Panc1 (cell line): ENCODE data around the gene TBC1D22A. TPM values are rescaled to one million over a fixed set of nuclear protein-coding genes. Genes with fewer than 3 reads are reported as not detected.

ENCODE experiments used
- ATAC-seq: fragments of 200-7000 bp; cut with Tn5 transposase; 2 replicates; pipeline ENCODE4 v1.9.1; 2020; ENCODE audit warnings: mild to moderate bottlenecking, moderate library complexity
- BruUV-seq: library from RNA; stranded (reverse); fragments of 400-500 nt; replicated peaks from 2 replicates; lab custom pipeline; 2021; lab: Mats Ljungman, UMichigan
- CTCF ChIA-PET: fragments of 300-600 bp; sonication (Branson Sonifier 250); formaldehyde crosslinking; loops from one replicate; lab custom pipeline; 2022; ENCODE audit warnings: antibody characterized with exemption; lab: Charles Lee
- POLR2A ChIA-PET: fragments of 300-600 bp; sonication (Branson Sonifier 250); formaldehyde crosslinking; loops from one replicate; lab custom pipeline; 2022; ENCODE audit warnings: antibody characterized with exemption; lab: Charles Lee
- DNase-seq: peaks from one replicate; pipeline ENCODE4 v3.0.0-alpha.2; 2010; ENCODE audit warnings: low read depth, low spot score
- H3K27ac ChIP-seq: 2 replicates; pipeline ENCODE4 v1.5.1; 2011; ENCODE audit warnings: mild to moderate bottlenecking, low read length, inconsistent platforms
- H3K27me3 ChIP-seq: fragments of 200-500 bp; sonication (Bioruptor generic); 2 replicates; pipeline ENCODE4 v1.6.0; 2014; ENCODE audit warnings: low read length, inconsistent platforms; ENCODE audit not compliant: control insufficient read depth, insufficient read depth
- H3K36me3 ChIP-seq: fragments of 200-500 bp; sonication (Bioruptor generic); 2 replicates; pipeline ENCODE4 v1.5.1; 2014; ENCODE audit warnings: inconsistent platforms, mild to moderate bottlenecking, low read length, moderate library complexity; ENCODE audit not compliant: control insufficient read depth, insufficient read depth
- H3K4me1 ChIP-seq: 2 replicates; pipeline ENCODE4 v1.5.1; 2011; ENCODE audit warnings: inconsistent platforms, mild to moderate bottlenecking, low read length, moderate library complexity; ENCODE audit not compliant: control insufficient read depth, insufficient read depth
- H3K4me3 ChIP-seq, 2 experiments: 2 replicates each; pipeline ENCODE4 v1.5.1; 2011 to 2012; ENCODE audit warnings: low read depth in 2 of 2, low read length in 2 of 2, mild to moderate bottlenecking in 2 of 2, inconsistent platforms in 1 of 2, moderate library complexity in 1 of 2
- H3K9me3 ChIP-seq: fragments of 200-500 bp; sonication (Bioruptor generic); 2 replicates; pipeline ENCODE4 v1.5.1; 2014; ENCODE audit warnings: low read depth, mild to moderate bottlenecking, inconsistent platforms, low read length, moderate library complexity; ENCODE audit not compliant: control insufficient read depth, insufficient read depth
- POLR2AphosphoS5 ChIP-seq: IDR thresholded peaks from 2 replicates; pipeline ENCODE4 v1.6.1; 2012; ENCODE audit warnings: mild to moderate bottlenecking, low read depth, low read length, moderate library complexity
- REST ChIP-seq, 2 experiments: IDR thresholded peaks; 2 replicates each; pipeline ENCODE4 v1.6.1; 2011 to 2012; ENCODE audit warnings: low read depth in 2 of 2, control low read depth in 1 of 2, low read length in 1 of 2, mild to moderate bottlenecking in 1 of 2, moderate library complexity in 1 of 2; ENCODE audit not compliant: insufficient read depth in 1 of 2
- SIN3A ChIP-seq: IDR thresholded peaks from 2 replicates; pipeline ENCODE4 v1.6.1; 2012; ENCODE audit warnings: low read depth, mild to moderate bottlenecking, low read length, moderate library complexity, borderline replicate concordance; ENCODE audit not compliant: insufficient read depth
- TCF7L2 ChIP-seq: IDR thresholded peaks from 2 replicates; pipeline ENCODE4 v1.6.1; 2011; ENCODE audit warnings: mild to moderate bottlenecking, low read depth, low read length, inconsistent platforms
- in situ Hi-C: cut with HindIII; loops from 2 replicates; pipeline ENCODE4 v1.10.0; 2016; ENCODE audit warnings: low sequenced_read_pairs, low pct_unique_long_range_greater_than_20kb
- intact Hi-C: fragments of 100-400 bp; cut with micrococcal nuclease; formaldehyde crosslinking; loops from one replicate; pipeline ENCODE4 v1.10.0; 2022; ENCODE audit not compliant: unreplicated experiment
- total RNA-seq: library from RNA; stranded (reverse); gene quantifications from one replicate; pipeline ENCODE4 v1.2.1, GENCODE V29; 2021; ENCODE audit not compliant: unreplicated experiment
- TF ChIP-seq, protein P1 (sequence below): fragments of 450-650 bp; IDR thresholded peaks from 2 replicates; pipeline ENCODE4 v1.5.1; 2017; ENCODE audit warnings: mild to moderate bottlenecking

Gene TBC1D22A
- total RNA-seq, 1 experiment from 2014 or later: 28.7 TPM

DNA sequence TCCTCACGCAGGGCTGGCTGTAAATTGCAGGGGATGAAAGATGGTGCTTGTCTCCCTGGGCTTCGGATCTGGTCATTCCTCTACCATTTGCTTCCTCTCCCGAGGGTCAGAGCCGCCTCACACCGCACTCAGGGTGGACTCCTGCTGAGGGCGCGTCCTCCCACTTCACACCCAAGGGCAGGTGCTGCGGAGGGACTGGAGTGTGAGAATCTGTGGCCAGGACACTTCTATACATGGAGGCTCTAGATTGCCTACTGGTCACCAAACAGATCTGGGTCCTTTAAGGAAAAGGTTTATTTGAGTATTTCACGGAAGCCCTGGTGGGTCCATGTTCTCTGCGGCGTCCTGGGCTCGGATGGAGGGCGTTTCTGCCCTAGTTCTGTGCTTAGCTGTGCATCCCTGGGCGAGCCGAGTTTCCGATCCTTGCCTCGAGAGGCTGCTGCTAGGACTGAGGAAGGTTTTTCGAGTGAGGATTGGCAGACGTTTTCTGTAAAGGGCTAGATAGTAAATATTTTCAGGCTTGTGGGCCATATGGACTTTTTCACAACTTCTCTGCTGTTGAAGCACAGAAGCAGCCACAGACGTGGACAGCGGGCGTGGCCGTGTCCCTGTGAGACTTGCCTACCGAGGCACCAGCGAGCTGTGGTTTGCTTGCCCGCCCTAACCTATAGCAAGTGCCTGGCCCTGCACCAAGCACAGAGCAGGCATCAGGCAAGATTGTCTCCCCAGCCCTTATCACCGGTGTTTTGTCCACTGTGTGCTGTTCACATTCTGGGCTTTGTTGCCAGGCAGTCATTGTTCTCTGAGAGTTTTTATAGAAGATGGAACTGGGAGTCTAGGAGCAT is 279.0 kb downstream of the TBC1D22A start:
- H3K4me3 ChIP-seq: no peak overlapping the region
- ChIA-PET POLR2A (no interaction called here), CTCF (no interaction called here)
- no TSS peak for BruUV-seq
- H3K9me3 ChIP-seq: no peaks in the 10 kb centered on the region
- H3K4me1 ChIP-seq: no peaks in the 10 kb centered on the region
- TF ChIP-seq REST (IDR thresholded peaks at IDR 0.05; ENCODE audit: insufficient read depth in 1 of 2, low read depth in 2 of 2, low read length in 1 of 2) (no peak), SIN3A (no peak), POLR2AphosphoS5 (no peak), TCF7L2 (no peak)
- TF ChIP-seq, protein P1, sequence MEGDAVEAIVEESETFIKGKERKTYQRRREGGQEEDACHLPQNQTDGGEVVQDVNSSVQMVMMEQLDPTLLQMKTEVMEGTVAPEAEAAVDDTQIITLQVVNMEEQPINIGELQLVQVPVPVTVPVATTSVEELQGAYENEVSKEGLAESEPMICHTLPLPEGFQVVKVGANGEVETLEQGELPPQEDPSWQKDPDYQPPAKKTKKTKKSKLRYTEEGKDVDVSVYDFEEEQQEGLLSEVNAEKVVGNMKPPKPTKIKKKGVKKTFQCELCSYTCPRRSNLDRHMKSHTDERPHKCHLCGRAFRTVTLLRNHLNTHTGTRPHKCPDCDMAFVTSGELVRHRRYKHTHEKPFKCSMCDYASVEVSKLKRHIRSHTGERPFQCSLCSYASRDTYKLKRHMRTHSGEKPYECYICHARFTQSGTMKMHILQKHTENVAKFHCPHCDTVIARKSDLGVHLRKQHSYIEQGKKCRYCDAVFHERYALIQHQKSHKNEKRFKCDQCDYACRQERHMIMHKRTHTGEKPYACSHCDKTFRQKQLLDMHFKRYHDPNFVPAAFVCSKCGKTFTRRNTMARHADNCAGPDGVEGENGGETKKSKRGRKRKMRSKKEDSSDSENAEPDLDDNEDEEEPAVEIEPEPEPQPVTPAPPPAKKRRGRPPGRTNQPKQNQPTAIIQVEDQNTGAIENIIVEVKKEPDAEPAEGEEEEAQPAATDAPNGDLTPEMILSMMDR: no peak
- intact Hi-C loops: no loop called here
- H3K27ac ChIP-seq: no peak overlapping the region
- no peaks in the 10 kb centered on the region for H3K27me3 ChIP-seq
- no peaks in the 10 kb centered on the region for H3K36me3 ChIP-seq
- in situ Hi-C loops: no loop called here
- no peak for ATAC-seq
- DNase-seq: no peak

GRCh38 chr22:47042116-47042825 is 279.8 kb downstream of the TBC1D22A start:
- intact Hi-C loops: no loop called here
- no TSS peak for BruUV-seq
- ChIA-PET CTCF (no interaction called here), POLR2A (no interaction called here)
- Histone ChIP-seq H3K27me3 (no peaks in the 10 kb centered on the region), H3K4me3 (no peak overlapping the region), H3K27ac (no peak overlapping the region), H3K4me1 (no peaks in the 10 kb centered on the region), H3K9me3 (no peaks in the 10 kb centered on the region), H3K36me3 (no peaks in the 10 kb centered on the region)
- no peak for ATAC-seq
- in situ Hi-C loops: no loop called here
- DNase-seq: no peak
- TF ChIP-seq TCF7L2 (no peak), POLR2AphosphoS5 (no peak), SIN3A (no peak), REST (IDR thresholded peaks at IDR 0.05; ENCODE audit: insufficient read depth in 1 of 2, low read depth in 2 of 2, low read length in 1 of 2) (no peak)
- TF ChIP-seq, protein P1: no peak
